Psoas muscle (tissue), 8 donors: ENCODE data around the gene COL4A1. TPM values are rescaled to one million over a fixed set of nuclear protein-coding genes. Genes with fewer than 3 reads are reported as not detected.
A peak's percentile ranks its signal among the peaks of the same experiment; 100 is the strongest.

Experiments
- ATAC-seq, 4 donors: fragments of 200-7000 bp; cut with Tn5 transposase; one replicate each; pipeline ENCODE4 v1.9.1; 2020; ENCODE audit warnings: moderate library complexity in 3 of 4, mild to moderate bottlenecking in 2 of 4
- DNase-seq, 2 donors: peaks; one replicate each; pipeline ENCODE4 v3.0.0-alpha.2; 2020
- H3K27ac ChIP-seq: fragments of 200-600 bp; one replicate; pipeline ENCODE4 v1.8.0; 2022
- H3K27me3 ChIP-seq, 3 donors: fragments of 200-600 bp in 1 of 3; one replicate each; pipeline versions ENCODE4 v1.6.1 to v1.8.0; 2013 to 2022; ENCODE audit warnings: low read length in 2 of 3, mild to moderate bottlenecking in 2 of 3, moderate library complexity in 1 of 3; ENCODE audit not compliant: insufficient read depth in 3 of 3
- H3K36me3 ChIP-seq, 2 donors: fragments of 200-600 bp in 1 of 2; one replicate each; pipeline versions ENCODE4 v1.6.1 to v1.8.0; 2013 to 2022; ENCODE audit warnings: low read depth in 1 of 2, mild to moderate bottlenecking in 1 of 2, moderate library complexity in 1 of 2; ENCODE audit not compliant: insufficient read depth in 1 of 2
- H3K4me1 ChIP-seq: fragments of 200-600 bp; one replicate; pipeline ENCODE4 v1.8.0; 2022
- H3K4me3 ChIP-seq: fragments of 200-600 bp; one replicate; pipeline ENCODE4 v1.8.0; 2022; ENCODE audit warnings: mild to moderate bottlenecking
- H3K9me3 ChIP-seq: fragments of 200-600 bp; one replicate; pipeline ENCODE4 v1.8.0; 2022
- CTCF ChIP-seq: fragments of 200-600 bp; IDR thresholded peaks from one replicate; pipeline ENCODE4 v1.8.0; 2022; ENCODE audit warnings: antibody characterized with exemption
- WGBS, 3 donors: extraction: QIAGEN DNeasy Blood & Tissue Kit; methylation state at CpG; one replicate each; pipeline versions ENCODE4 v1.1.6 to v1.1.7; 2013; 5-methylcytosine and 5-hydroxymethylcytosine counted together
- intact Hi-C, 2 donors: fragments of 100-400 bp; cut with DNase I; formaldehyde crosslinking; loops; one replicate each; pipeline versions ENCODE4 v1.11.0 to v1.14.2; 2022
- polyA plus RNA-seq, 3 donors: library from polyadenylated mRNA; stranded (reverse); fragments of 200-250 nt; gene quantifications; one replicate each; pipeline ENCODE4 v1.2.3, GENCODE V29; 2013
- total RNA-seq, 4 donors: library from RNA; stranded (reverse); fragmentation: NEBNext Ultra II Directional in 2 of 4; extraction: Animal tissue kit (Norgen Biotek cat#: 25700) in 2 of 4; gene quantifications; one replicate each; pipeline versions ENCODE4 v1.2.1 to v1.2.4, GENCODE V29; 2021 to 2023
- donor health status: healthy with polysubstance abuse.
- donor health status: DM: no; HTN: no; CAD: no; lungs with moderate emphysema.
- donor health status: Bipolar disorder and iron deficiency.
- donor health status: healthy.
- donor health status: DM: yes; HTN: yes; CAD: no.
- donor health status: DM: no; HTN: no; CAD: no.
- donor health status: DM: no; HTN: no; CAD: no.
- donor health status: DM: yes; HTN: yes; CAD: no.

COL4A1 gene
- total and polyA plus RNA-seq, 7 donors = 39.0 to 127 (median 97.0) TPM

GRCh38 chr13:110308656-110309359, 1.9 kb upstream of the COL4A1 start:
- peaks cover 0 to 86% (median 13%) of the 10 kb centered on the region in 3 donors for H3K27me3 ChIP-seq
- H3K9me3 ChIP-seq = no peaks in the 10 kb centered on the region
- DNase-seq (no peak), ATAC-seq (peak in 1 of 4 donors; percentile 22)
- no peaks in the 10 kb centered on the region for H3K36me3 ChIP-seq
- intact Hi-C loops = loop anchor here in 1 of 2 donors (5.0 kb wide), 1 partner anchor 103 kb away; no protein-coding TSS in a partner anchor
- WGBS, 3 donors = 6 to 9% (median 8%) methylated on average over 31 of the region's 31 CpGs
- peak overlapping the region; percentile 84 for H3K27ac ChIP-seq
- TF ChIP-seq CTCF = no peak
- H3K4me1 ChIP-seq = peaks cover 7% of the 10 kb centered on the region
- H3K4me3 ChIP-seq = peak overlapping the region; percentile 77

- DNase-seq (no peak), ATAC-seq (peak in 3 of 4 donors; percentile 13 to 29 (median 18))
- peaks cover 11% of the 10 kb centered on the region for H3K4me1 ChIP-seq
- H3K4me3 ChIP-seq = peak overlapping the region; percentile 77
- H3K36me3 ChIP-seq = no peaks in the 10 kb centered on the region
- H3K27me3 ChIP-seq = peaks cover 0 to 93% (median 13%) of the 10 kb centered on the region in 3 donors
- peak overlapping the region; percentile 84 for H3K27ac ChIP-seq
- no peaks in the 10 kb centered on the region for H3K9me3 ChIP-seq
- TF ChIP-seq CTCF = no peak
- 0 to 1% (median 1%) methylated on average over 52 to 64 of the region's 64 CpGs for WGBS, 3 donors
- intact Hi-C loops = loop anchor here in 1 of 2 donors (5.0 kb wide), 1 partner anchor 104 kb away; no protein-coding TSS in a partner anchor
Measured at GRCh38 chr13:110307767-110308655, 1.1 kb upstream of the COL4A1 start.

GRCh38 chr13:110306340-110306959, 507 bp downstream of the COL4A1 start:
- H3K4me3 ChIP-seq = peak overlapping the region; percentile 77
- TF ChIP-seq CTCF = no peak
- peaks cover 14% of the 10 kb centered on the region for H3K4me1 ChIP-seq
- no peak for DNase-seq
- no peaks in the 10 kb centered on the region for H3K36me3 ChIP-seq
- peaks cover 0 to 92% (median 13%) of the 10 kb centered on the region in 3 donors for H3K27me3 ChIP-seq
- H3K27ac ChIP-seq = peak overlapping the region; percentile 84
- H3K9me3 ChIP-seq = no peaks in the 10 kb centered on the region
- ATAC-seq = peak in 1 of 4 donors; percentile 7
- WGBS, 3 donors = 2 to 3% (median 3%) methylated on average over 48 to 53 of the region's 53 CpGs
- intact Hi-C loops = loop anchor here in 1 of 2 donors (5.0 kb wide), 1 partner anchor 106 kb away; no protein-coding TSS in a partner anchor

GRCh38 chr13:110305949-110306339, 1.0 kb downstream of the COL4A1 start:
- Histone ChIP-seq H3K4me3 (peak overlapping the region; percentile 77), H3K9me3 (no peaks in the 10 kb centered on the region), H3K27ac (peak overlapping the region; percentile 84), H3K36me3 (no peaks in the 10 kb centered on the region), H3K27me3 (peaks cover 0 to 90% (median 13%) of the 10 kb centered on the region in 3 donors), H3K4me1 (peaks cover 14% of the 10 kb centered on the region)
- intact Hi-C loops = loop anchor here in 1 of 2 donors (5.0 kb wide), 1 partner anchor 106 kb away; no protein-coding TSS in a partner anchor
- no peak for TF ChIP-seq CTCF
- DNase-seq = no peak
- 10 to 21% (median 11%) methylated on average over 6 of the region's 6 CpGs for WGBS, 3 donors
- no peak for ATAC-seq
